ENCODE data around the gene DCST1. TPM values are rescaled to one million over a fixed set of nuclear protein-coding genes. Genes with fewer than 3 reads are reported as not detected.

DCST1 gene
- total and polyA plus RNA-seq, 2 of the 13 experiments (the other 11 are each of a cell fraction or from before 2014, with no cell fraction given): 0.04 TPM; not detected in 1

DNA sequence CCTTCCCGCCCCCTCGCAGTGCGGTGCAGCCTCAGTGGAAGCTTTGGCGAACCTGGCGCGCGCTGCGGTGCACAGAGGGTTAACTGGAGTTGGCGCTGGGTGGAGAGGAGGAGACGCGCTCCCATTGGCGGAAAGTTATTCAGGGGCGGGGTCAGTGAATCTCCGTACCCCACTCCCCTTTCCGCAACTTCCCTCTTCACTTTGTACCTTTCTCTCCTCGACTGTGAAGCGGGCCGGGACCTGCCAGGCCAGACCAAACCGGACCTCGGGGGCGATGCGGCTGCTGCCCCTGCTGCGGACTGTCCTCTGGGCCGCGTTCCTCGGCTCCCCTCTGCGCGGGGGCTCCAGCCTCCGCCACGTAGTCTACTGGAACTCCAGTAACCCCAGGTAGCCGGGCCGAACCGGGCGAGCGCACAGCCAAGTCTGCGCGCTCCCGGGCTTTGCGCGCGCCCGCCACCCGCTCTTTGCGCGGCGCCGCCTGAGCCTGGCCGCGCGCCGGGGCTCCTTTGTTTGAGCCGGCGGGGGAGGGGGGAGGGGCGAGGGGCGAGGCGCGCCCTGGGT is 30.0 kb downstream of the DCST1 start, which contains the start of gene EFNA4 (continued):
- TF ChIP-seq, protein P1, sequence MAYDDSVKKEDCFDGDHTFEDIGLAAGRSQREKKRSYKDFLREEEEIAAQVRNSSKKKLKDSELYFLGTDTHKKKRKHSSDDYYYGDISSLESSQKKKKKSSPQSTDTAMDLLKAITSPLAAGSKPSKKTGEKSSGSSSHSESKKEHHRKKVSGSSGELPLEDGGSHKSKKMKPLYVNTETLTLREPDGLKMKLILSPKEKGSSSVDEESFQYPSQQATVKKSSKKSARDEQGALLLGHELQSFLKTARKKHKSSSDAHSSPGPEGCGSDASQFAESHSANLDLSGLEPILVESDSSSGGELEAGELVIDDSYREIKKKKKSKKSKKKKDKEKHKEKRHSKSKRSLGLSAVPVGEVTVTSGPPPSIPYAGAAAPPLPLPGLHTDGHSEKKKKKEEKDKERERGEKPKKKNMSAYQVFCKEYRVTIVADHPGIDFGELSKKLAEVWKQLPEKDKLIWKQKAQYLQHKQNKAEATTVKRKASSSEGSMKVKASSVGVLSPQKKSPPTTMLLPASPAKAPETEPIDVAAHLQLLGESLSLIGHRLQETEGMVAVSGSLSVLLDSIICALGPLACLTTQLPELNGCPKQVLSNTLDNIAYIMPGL (CRISPR knock-in tag; IDR thresholded peaks at IDR 0.05; ENCODE audit: borderline replicate concordance in 1 of 2, low read depth in 1 of 2): peak; percentile 28 to 33; a peak in 3 of 4 replicates
- TF ChIP-seq MYNN (CRISPR knock-in tag; IDR thresholded peaks at IDR 0.05; ENCODE audit: low read depth) (no peak), POLR2AphosphoS2 (IDR thresholded peaks at IDR 0.05; ENCODE audit: low read depth, low read length) (no peak), ZBTB38 (CRISPR knock-in tag; IDR thresholded peaks at IDR 0.05) (no peak), ZNF292 (CRISPR knock-in tag; IDR thresholded peaks at IDR 0.05; ENCODE audit: borderline replicate concordance, low read depth) (peak; percentile 10; the same call in 1 of the 2 replicates), ZNF75D (CRISPR knock-in tag; IDR thresholded peaks at IDR 0.05; ENCODE audit: borderline replicate concordance) (no peak), NCOA2 (CRISPR knock-in tag; IDR thresholded peaks at IDR 0.05) (no peak), NONO (IDR thresholded peaks at IDR 0.05) (no peak), NONO (CRISPR knock-in tag; conservative IDR thresholded peaks at IDR 0.05) (0 out of 2 replicates have a peak, but pooled peaks have one; percentile 40), KDM5B (CRISPR knock-in tag; IDR thresholded peaks at IDR 0.05; ENCODE audit: borderline replicate concordance) (peak; percentile 21; the same call in 1 of the 2 replicates), ZBTB21 (CRISPR knock-in tag; IDR thresholded peaks at IDR 0.05) (no peak), MAFK (conservative IDR thresholded peaks at IDR 0.05 in 1 of 2, IDR thresholded peaks at IDR 0.05 in 1 of 2; ENCODE audit: low read length in 2 of 2) (no peak), ZNF160 (CRISPR knock-in tag; IDR thresholded peaks at IDR 0.05) (no peak), KLF16 (CRISPR knock-in tag; IDR thresholded peaks at IDR 0.05) (no peak), ZNF782 (CRISPR knock-in tag; IDR thresholded peaks at IDR 0.05; ENCODE audit: borderline replicate concordance) (no peak), CAMTA2 (CRISPR knock-in tag; IDR thresholded peaks at IDR 0.05; ENCODE audit: borderline replicate concordance) (no peak), ZNF430 (CRISPR knock-in tag; IDR thresholded peaks at IDR 0.05) (no peak)
- TF ChIP-seq, protein P2, sequence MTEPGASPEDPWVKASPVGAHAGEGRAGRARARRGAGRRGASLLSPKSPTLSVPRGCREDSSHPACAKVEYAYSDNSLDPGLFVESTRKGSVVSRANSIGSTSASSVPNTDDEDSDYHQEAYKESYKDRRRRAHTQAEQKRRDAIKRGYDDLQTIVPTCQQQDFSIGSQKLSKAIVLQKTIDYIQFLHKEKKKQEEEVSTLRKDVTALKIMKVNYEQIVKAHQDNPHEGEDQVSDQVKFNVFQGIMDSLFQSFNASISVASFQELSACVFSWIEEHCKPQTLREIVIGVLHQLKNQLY (CRISPR knock-in tag; IDR thresholded peaks at IDR 0.05): no peak
- TF ChIP-seq, protein P3, sequence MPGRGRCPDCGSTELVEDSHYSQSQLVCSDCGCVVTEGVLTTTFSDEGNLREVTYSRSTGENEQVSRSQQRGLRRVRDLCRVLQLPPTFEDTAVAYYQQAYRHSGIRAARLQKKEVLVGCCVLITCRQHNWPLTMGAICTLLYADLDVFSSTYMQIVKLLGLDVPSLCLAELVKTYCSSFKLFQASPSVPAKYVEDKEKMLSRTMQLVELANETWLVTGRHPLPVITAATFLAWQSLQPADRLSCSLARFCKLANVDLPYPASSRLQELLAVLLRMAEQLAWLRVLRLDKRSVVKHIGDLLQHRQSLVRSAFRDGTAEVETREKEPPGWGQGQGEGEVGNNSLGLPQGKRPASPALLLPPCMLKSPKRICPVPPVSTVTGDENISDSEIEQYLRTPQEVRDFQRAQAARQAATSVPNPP (CRISPR knock-in tag; IDR thresholded peaks at IDR 0.05): no peak
- TF ChIP-seq, protein P4, sequence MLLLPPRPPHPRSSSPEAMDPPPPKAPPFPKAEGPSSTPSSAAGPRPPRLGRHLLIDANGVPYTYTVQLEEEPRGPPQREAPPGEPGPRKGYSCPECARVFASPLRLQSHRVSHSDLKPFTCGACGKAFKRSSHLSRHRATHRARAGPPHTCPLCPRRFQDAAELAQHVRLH (CRISPR knock-in tag; IDR thresholded peaks at IDR 0.05; ENCODE audit: borderline replicate concordance, low read depth): no peak
- TF ChIP-seq, protein P5, sequence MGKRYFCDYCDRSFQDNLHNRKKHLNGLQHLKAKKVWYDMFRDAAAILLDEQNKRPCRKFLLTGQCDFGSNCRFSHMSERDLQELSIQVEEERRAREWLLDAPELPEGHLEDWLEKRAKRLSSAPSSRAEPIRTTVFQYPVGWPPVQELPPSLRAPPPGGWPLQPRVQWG (CRISPR knock-in tag; IDR thresholded peaks at IDR 0.05; ENCODE audit: borderline replicate concordance, low read depth): no peak
- TF ChIP-seq, protein P6, sequence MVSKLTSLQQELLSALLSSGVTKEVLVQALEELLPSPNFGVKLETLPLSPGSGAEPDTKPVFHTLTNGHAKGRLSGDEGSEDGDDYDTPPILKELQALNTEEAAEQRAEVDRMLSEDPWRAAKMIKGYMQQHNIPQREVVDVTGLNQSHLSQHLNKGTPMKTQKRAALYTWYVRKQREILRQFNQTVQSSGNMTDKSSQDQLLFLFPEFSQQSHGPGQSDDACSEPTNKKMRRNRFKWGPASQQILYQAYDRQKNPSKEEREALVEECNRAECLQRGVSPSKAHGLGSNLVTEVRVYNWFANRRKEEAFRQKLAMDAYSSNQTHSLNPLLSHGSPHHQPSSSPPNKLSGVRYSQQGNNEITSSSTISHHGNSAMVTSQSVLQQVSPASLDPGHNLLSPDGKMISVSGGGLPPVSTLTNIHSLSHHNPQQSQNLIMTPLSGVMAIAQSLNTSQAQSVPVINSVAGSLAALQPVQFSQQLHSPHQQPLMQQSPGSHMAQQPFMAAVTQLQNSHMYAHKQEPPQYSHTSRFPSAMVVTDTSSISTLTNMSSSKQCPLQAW (CRISPR knock-in tag; IDR thresholded peaks at IDR 0.05): 0 out of 2 replicates have a peak, but pooled peaks have one; percentile 21
- TF ChIP-seq, protein P7, sequence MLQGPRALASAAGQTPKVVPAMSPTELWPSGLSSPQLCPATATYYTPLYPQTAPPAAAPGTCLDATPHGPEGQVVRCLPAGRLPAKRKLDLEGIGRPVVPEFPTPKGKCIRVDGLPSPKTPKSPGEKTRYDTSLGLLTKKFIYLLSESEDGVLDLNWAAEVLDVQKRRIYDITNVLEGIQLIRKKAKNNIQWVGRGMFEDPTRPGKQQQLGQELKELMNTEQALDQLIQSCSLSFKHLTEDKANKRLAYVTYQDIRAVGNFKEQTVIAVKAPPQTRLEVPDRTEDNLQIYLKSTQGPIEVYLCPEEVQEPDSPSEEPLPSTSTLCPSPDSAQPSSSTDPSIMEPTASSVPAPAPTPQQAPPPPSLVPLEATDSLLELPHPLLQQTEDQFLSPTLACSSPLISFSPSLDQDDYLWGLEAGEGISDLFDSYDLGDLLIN (CRISPR knock-in tag; IDR thresholded peaks at IDR 0.05; ENCODE audit: borderline replicate concordance): no peak
